LNCAP (cell line): ENCODE results near the gene LAMA3.

Experiments used
- CTCF ChIP-seq: fragments of 450-650 bp; IDR thresholded peaks from 2 replicates; pipeline ENCODE4 v1.5.1; 2017; ENCODE audit warnings: mild to moderate bottlenecking

LAMA3 gene

GRCh38 chr18:23824669-23825068 is 135.4 kb downstream of the LAMA3 start:
- no peak for TF ChIP-seq CTCF

GRCh38 chr18:23825496-23825895 is 136.2 kb downstream of the LAMA3 start:
- TF ChIP-seq CTCF: no peak

- TF ChIP-seq CTCF: no peak
Measured at GRCh38 chr18:23825978-23826405, 136.7 kb downstream of the LAMA3 start.

- no peak for TF ChIP-seq CTCF
Measured at GRCh38 chr18:23826850-23827620, 137.8 kb downstream of the LAMA3 start.

GRCh38 chr18:23827681-23828080 is 138.4 kb downstream of the LAMA3 start:
- no peak for TF ChIP-seq CTCF

- no peak for TF ChIP-seq CTCF
Measured at GRCh38 chr18:23828426-23828825, 139.2 kb downstream of the LAMA3 start.

GRCh38 chr18:23832911-23833310 is 143.7 kb downstream of the LAMA3 start:
- TF ChIP-seq CTCF: no peak

GRCh38 chr18:23833714-23834113 is 144.5 kb downstream of the LAMA3 start:
- no peak for TF ChIP-seq CTCF
